Epithelial cell of proximal tubule (primary cell): ENCODE results near the gene PDLIM7. TPM values are rescaled to one million over a fixed set of nuclear protein-coding genes. Genes with fewer than 3 reads are reported as not detected.

Experiments
- DNase-seq: peaks from one replicate; pipeline ENCODE4 v3.0.0-alpha.2; 2011; ENCODE audit warnings: low read depth
- H3K4me3 ChIP-seq: 2 replicates; pipeline ENCODE4 v1.5.1; 2011; ENCODE audit warnings: low read depth, mild to moderate bottlenecking, low read length
- CTCF ChIP-seq: conservative IDR thresholded peaks from 2 replicates; pipeline ENCODE4 v1.5.1; 2012; ENCODE audit warnings: low read depth, mild to moderate bottlenecking, low read length
- total RNA-seq: library from RNA; depleted of rRNA; stranded (reverse); fragments of >200 nt; gene quantifications from 2 replicates; pipeline ENCODE4 v1.2.3, GENCODE V29; 2015

PDLIM7 gene
- total RNA-seq, 1 donor from 2014 or later, result 286 TPM

GRCh38 chr5:177445052-177445916 is 52.1 kb downstream of the PDLIM7 start:
- no peak overlapping the region for H3K4me3 ChIP-seq
- DNase-seq, result no peak
- no peak for TF ChIP-seq CTCF

GRCh38 chr5:177444106-177445051 is 53.0 kb downstream of the PDLIM7 start:
- DNase-seq, result no peak
- H3K4me3 ChIP-seq, result no peak overlapping the region
- TF ChIP-seq CTCF, result no peak

DNA sequence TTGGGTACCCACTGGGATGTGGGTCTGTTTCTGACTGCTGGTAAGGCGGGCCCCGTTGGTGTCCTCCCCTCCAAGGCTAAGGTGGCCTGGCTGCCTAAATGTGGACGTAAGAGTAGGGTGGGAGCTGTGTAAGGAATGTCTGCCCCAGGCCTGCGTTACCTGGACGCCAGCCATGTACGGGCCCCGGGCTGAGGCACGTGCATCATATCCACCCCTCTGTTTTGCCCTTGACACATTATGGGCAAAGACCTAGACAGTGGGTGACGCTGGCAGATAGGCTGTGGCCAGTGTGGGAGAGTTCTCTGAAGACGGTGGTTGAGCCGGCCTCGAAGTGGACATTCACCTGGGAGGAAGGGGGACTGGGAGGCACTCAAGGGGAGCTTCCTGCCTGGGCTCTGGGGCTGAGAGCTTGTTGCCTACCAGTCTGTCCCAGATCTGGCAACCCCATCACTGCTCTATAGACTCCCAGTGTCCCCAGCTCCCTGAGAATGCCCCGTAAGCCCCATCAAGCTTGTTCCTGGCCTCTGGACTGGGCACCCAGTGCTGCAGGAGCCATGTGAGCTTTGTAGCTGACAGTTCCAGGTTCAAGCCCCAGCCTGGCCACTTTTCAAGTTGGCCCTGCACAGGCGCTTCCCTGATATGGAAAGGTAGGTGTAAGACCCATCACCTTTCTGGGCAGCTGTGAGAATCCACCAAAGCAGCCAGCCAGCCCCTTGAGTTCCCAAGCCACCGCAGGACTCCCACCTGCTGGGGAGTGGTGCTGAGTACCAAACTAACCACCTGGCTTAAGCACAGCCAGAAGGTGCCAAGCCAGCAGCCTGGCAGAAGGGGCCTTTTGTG is 54.0 kb downstream of the PDLIM7 start:
- H3K4me3 ChIP-seq, result no peak overlapping the region
- no peak for DNase-seq
- no peak for TF ChIP-seq CTCF

- DNase-seq, result no peak
- no peak for TF ChIP-seq CTCF
- no peak overlapping the region for H3K4me3 ChIP-seq
Measured at GRCh38 chr5:177442066-177442826, 55.2 kb downstream of the PDLIM7 start.

DNA sequence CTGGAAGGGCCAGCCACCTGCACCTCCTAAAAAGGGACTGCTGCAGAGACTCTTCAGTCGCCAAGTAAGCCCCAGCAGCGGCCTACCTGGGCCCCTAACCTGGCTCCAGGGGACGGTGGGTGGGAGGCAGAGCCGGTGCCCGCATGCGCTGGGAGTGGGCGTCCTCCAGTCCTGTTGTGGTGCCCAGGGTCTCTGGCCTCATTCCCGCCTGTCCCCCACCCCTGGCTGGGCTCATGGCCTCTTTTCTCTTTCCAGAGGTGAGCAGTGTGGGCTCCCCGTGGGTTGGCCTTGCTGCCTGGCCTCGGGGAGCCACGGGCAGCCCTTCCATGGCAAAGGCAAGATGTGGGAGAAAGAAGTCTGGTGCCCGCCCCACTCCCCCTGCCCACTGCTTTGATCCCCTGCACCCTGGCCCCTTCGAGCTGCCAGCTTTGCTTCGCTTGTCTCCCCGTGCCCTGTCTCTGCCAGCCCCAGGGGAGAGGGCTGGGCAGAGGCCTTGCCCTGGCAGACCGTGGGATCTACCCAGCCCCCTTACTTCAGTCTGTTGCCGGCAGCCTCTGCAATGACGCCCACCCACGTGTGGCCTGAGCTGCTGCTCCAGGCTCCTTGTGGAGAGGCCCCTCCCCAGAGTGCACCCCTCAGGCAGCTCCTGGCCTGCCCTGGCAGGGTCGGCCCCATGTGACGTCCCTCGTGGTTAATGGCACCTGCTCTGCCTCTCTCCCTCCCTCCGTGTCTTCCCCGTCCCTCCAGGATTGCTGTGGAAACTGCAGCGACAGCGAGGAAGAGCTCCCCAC is 56.2 kb downstream of the PDLIM7 start:
- no peak for DNase-seq
- no peak overlapping the region for H3K4me3 ChIP-seq
- TF ChIP-seq CTCF, result no peak
